NCI-H1092 (cell line): ENCODE results near the gene AHRR.
"Not testable (repeated sequence)": the region's sequence is repeated elsewhere in the genome, so short reads cannot be mapped to it uniquely, and the experiment has no call there.

ENCODE experiments used
- DNase-seq: peaks from one replicate; lab custom pipeline; 2025; lab: John Stamatoyannopoulos, UW

AHRR gene

DNA sequence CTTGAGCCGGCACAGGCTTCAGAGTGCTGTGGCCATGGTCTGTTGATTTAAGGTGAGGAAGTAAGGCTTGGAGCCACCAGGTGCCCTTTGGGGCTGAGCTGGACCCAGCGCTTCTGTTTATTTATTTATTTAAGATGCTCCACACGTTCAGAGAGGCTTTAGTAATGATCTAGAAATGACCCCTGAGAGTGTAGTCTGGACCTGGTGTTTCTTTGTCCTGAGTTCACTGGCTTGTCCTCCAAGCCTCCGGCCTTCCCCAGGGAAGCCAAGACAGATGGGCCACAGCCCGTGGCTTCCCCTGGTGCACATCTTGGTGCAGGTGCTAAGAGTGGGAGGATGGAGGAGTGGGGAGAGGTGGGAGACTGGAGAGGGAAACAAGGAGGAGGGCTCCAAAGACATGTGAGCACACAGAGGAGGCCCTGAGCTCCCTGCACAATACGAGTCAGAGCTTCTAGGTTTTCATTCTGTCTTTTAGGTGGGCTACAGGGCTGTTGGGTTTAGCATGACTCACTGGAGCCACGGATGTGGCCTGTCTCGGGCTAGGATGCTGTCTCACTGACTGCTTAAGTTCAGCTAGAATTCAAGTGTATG lies 56.9 kb downstream of the AHRR start:
- no peak for DNase-seq

GRCh38 chr5:378976-379742 lies 57.6 kb downstream of the AHRR start:
- DNase-seq, result no peak

DNA sequence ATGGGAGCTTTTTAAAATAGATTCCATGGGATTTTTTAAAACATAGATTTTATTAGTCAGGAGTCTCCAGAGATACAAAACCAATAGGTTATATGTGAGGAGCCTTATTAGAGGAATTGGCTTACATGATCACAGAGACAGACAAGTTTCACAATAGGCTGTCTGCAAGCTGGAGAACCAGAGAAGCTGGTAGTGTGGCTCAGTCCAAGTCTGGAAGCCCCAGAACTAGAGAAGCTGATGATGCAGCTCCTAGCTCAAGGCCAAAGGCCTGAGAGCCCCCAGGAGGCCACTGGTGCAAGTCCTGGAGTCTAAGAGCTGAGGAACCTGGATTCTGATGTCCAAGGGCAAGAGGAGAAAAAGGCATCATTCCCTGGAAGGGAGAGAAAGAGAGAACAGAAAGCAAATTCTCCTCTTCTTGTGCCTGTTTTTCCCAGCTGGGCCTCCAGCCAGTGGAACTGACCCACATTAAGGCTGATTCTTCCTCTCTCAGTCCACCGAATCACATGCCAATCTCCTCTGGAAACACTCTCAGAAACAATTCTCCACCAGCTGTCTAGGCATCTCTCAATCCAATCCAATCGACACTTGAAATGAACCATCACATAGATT lies 59.3 kb downstream of the AHRR start:
- no peak for DNase-seq

GRCh38 chr5:383066-383465 lies 61.6 kb downstream of the AHRR start:
- no peak for DNase-seq

DNA sequence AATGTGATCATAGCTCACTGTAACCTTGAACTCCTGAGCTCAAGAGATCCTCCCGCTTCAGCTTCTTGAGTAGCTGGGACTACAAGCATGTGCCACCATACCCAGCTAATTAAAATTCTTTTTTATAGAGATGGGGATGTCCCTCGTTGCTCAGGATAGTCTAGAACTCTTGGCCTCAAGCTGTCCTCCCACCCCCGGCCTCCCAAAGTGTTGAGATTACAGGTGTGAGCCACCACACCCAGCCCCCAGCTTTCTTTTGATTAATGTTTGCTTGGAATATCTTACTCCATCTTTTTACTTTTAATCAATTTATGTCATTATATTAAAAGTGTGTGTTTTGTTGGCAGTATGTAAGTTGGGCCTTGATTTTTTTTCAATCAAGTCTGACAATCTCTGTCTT lies 62.1 kb downstream of the AHRR start:
- no peak for DNase-seq

DNA sequence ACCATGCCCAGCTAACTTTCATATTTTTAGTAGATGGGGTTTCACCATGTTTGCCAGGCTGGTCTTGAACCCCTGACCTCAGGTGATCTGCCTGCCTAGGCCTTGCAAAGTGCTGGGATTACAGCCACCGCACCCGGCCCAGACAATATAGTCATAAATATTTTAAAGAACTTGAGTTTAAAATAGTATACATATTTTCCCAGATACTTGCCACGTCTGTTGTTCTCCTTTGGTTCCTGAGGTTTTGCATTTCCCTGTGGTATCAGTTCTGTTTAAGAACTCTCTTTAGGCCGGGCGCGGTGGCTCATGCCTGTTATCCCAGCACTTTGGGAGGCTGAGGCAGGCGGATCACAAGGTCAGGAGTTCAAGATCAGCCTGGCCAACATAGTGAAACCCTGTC lies 63.1 kb downstream of the AHRR start:
- DNase-seq, result not testable (repeated sequence)

GRCh38 chr5:385321-385720 lies 63.8 kb downstream of the AHRR start:
- no peak for DNase-seq

DNA sequence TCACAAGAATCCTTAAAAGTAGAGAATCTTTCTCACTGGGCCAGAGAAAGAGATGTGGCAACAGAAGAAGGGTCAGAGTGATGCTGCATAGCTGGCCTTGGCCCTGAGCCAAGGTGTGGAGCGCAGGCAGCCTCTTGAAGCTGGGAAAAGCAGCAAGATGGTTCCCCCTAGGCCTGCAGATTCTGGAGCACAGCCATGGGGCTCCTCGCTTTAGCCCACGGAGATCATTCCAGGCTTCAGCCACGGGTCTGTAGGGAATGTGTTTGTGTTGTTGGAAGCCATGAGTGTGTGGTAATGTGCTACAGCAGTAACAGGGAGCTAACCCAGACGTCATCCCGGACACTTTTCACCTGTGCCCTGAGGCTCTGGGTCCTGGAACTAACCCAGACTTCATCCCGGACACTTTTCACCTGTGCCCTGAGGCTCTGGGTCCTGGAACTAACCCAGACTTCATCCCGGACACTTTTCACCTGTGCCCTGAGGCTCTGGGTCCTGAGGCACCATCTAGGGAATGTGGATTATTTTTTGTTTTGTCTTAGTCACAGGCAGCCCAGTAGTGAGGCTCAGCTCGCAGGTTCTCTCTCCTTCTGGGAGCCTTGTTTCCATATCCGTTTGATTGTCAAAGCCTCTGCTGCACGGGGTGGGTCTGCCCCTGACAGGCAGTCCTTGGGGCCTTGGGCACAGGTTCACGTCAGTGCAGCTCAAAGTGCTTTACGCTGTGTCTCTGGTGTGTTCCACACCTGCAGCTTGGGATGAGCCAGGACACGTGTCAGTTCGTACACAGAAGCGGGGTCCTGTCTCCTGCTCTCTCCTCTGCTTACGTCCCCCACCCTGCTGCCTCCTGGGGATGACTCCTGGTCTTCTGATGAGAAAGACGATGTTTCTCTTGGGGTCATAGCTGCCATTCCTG lies 65.2 kb downstream of the AHRR start:
- no peak for DNase-seq

DNA sequence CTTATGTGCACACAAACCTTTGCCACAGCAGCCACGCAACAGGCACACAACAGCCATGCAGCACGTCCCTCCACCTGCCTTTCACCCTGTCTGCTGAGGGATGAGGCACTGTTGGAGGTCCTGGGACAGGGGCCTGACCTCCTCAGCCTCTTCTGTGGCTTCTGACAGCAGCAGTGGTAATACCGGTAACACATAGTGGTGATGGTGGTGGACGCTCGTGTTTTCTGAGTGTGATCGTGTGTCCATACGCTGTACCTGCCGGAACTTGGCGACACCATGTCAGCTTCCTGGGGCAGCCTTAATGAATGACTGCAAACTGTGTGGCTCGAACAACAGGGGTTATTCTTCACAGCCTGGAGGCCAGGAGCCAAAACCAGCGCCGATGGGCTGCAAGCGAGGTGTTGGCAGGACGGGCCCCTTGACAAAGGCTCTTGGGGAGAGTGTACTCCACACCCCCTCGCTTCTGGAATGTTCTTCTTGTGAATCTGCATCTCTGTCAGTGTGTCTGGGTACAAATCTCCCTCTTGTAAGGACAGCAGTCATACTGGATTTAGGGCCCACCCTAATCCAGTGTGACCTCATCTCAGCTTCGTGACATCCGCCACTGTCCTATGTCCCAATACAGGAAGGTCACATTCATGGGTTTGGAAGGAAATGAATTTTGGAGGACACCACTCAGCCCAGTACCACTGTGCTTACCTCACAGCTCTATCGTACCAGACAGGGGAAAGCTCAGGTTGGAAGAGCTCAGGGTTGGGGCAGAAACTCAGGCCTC lies 66.2 kb downstream of the AHRR start:
- no peak for DNase-seq

DNA sequence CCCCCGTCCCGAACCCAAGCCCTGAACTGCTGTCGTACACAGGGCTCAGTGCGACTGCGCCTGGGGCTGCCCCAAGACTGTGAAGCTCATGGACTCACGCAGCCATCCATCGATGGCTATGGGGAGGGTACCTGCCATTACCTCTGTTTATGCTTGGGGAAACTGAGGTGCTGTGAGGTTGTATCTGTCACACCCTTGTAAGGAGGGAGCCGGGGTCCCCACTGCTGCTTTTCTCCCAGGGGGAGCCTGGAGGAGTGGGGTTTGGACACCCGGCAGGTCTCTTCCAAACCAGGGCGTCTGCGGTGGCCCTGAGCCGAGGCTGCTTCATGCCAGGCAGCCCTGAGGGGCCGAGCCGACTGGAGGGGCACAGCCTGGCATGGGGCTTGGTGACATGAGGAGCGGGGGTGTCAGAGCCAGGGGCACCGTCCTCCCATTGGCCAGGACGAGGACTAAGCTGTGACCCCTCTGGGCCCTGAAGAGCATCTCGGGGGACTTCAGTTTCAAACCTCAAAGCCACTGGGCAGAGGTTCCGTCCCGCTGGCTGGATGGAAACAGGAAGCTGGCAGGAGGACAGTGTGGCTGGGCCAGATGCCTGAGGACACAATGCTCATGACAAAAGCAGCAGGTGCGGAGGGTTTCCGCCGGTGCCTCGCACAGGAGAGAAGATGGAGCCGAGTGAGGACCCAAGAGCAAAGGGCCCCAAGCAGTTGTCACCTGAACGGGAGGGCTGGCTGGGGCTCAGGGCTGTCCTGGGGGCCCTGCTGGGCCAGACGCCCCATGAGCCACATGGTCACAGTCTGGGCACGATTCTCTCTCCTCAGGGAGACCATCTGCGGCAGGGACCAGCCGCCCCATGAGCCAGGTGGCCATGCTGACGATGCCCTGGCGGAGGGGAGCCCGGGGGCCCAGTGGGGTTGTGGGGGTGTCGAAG lies 67.0 kb downstream of the AHRR start:
- no peak for DNase-seq

DNA sequence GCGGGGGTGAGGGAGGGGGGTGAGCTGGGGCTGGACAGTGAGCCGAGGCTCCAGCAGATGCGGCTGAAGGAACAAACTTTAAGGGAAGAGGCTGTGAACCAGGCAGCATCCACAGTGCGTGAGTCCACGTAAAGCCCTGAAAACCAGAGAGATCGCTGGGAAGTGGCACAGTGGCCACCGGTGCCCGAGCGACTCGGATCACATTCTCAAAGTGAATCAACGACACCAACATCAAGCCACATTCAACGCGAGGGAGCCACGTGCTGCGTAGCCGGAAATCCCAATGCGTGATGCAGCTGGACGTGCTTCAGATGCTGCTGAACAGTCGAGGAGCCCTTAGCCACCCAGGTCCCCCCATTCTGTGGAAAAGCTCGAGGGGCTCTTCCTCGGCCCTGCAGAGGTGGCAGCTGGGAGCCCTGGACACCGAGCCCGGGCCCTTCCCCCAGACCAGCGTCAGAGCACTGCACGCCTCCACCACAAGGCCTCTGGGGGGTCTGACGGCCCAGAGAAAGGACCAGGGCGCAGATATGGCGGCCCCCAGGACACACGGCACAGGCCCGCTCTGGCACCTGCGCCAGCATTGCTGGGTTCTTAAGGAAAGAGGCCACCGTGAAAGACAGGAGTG lies 67.8 kb downstream of the AHRR start:
- DNase-seq, result no peak

GRCh38 chr5:389891-390622 lies 68.5 kb downstream of the AHRR start:
- DNase-seq, result no peak

- no peak for DNase-seq
Measured at GRCh38 chr5:390623-391491, 69.3 kb downstream of the AHRR start.

DNA sequence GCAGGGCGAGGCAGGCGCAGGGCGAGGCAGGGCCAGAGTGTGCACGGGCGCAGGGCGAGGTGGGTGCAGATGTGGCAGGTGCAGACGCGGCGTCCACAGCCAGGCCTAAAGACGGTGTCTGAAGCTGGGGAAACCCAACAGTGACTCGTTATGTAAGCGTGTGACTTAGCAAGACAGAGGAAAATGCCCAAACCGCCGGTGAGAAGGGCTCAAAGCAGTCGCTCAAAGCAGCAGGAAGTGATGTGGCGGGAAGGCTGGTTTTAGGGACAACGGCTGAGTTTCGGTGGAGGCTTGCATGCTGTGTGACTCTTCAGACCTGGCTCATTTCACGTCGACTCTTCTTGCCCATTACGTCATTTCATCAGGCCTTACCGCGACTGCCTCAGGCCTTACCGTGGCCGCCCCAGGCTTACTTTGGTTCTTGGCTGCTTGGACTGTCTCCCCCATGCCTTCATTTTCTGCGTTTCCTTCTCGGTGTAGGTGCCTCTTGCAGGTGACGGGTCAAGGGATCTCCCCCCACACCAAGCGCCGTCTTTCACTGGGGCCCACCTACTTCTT lies 71.0 kb downstream of the AHRR start:
- DNase-seq, result no peak

GRCh38 chr5:393846-394275 lies 72.3 kb downstream of the AHRR start:
- no peak for DNase-seq

GRCh38 chr5:394671-395155 lies 73.2 kb downstream of the AHRR start:
- DNase-seq, result no peak

DNA sequence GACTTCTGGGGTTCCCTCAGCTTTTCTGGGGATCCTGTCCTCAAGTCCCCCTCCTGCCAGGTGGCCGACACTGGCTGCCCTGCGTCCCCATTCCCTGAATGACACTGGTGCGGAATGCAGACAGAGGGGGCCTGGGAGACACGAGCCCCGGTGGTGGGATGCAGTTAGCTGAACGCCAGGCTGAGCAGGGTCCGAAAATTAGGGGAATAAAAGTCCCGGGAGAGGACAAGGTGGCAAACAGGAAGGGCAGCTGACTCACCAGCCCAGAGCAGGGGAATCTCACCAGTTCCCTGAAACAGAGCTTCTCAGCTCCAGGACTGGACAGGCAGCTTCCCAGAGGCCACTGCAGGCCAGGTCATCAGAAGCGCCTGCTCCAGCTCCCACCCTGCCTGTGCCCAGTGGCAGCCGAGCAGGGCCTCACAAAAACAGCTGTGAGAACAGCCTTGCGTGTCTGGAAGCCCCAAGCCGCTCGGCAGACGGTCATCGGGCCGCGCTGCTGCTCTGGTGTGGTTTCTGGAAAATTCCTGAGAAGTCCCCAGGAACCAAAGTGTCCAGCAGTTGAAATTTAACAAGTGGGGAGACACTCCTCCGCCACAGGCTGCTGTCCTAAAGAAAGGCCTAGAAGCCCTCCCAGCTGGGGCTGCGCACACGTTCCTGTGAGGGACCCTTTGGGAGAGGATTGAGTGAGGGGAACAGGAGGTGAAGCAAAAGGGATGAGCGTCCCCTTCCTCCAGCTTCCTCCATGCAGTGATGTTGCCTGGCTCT lies 73.8 kb downstream of the AHRR start:
- DNase-seq, result no peak
